NOMO-1 treated with dmso at 0.1 percent for 144 hours (cell line): ENCODE results near the gene SPOP.
A peak's percentile ranks its signal among the peaks of the same experiment; 100 is the strongest.
"Not testable (repeated sequence)": the region's sequence is repeated elsewhere in the genome, so short reads cannot be mapped to it uniquely, and the experiment has no call there.

Source experiments
- DNase-seq: peaks from one replicate; lab custom pipeline; 2025; ENCODE audit not compliant: unreplicated experiment; lab: John Stamatoyannopoulos, UW

SPOP gene

DNA sequence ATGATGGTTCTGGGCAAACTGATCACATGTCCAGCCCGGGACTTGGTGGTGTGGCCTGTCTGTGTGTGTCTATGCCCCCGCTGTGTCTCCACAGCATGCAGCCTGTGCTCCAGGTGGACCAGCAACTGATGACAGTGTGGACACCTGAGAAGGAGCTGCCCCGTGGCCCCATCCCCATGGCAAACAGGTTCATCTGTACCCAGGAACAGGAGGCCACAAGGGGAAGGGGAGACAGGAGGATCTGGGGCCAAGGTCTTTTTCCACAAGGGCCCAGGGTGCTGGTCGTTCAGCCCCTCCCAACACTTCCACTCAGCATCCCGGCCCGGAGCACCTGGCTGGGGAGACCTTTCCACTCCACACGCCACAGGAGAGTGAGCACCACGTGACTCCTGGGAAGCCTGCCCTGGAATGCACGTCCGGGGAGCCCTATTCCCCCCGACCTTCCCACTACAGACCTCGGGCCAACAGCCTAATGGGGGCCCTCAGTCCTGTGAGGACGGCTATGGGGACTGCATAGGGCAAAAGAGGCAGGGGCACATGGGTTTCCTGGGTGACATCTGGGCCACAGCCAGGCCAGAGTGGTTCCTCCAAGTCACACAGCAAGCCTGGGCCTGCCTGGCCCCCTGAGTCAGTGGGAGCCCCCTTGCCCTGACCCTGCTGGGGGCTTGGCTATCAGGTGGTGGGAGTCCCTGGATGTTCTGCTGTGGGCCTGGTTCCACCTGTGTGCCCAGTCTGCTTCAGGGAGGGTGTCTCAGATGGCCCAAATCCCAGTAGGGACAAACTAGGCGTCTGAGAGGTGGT is 123.0 kb downstream of the SPOP start:
- no peak for DNase-seq

DNA sequence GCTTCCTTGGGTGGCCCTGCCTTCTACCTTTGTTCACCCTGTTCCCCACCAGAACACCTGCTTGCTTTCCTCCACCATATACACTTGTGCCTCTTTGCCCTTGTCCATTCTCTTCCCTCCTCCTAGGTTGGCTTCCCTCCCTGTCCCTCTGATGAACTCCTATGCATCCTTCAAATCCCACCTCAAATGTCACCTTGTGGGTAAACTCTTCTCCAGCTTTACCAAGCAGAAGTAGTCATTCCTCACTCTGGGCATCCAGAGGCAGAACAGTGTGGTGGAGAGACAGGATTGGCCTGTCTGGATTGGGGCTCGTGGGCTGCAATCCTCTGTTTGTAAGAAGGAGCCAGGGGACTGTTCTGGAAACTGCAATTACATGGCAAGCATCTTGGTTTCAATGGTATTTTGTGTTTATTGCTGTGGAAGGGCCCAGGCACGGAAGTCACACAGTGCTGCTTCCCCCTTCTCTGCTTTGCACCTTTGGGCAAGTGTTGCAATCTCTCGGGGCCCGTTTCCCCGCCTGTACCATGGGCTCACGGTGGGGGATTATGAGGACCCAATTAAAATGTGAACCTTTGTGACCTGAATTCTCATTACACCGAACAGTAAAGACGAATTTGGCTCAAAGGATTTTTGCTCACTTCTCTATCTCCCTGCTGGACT is 124.1 kb downstream of the SPOP start:
- DNase-seq = peak; percentile 30

GRCh38 chr17:49552070-49552751 is 125.7 kb downstream of the SPOP start:
- no peak for DNase-seq

- no peak for DNase-seq
Measured at GRCh38 chr17:49551221-49552069, 126.5 kb downstream of the SPOP start.

DNA sequence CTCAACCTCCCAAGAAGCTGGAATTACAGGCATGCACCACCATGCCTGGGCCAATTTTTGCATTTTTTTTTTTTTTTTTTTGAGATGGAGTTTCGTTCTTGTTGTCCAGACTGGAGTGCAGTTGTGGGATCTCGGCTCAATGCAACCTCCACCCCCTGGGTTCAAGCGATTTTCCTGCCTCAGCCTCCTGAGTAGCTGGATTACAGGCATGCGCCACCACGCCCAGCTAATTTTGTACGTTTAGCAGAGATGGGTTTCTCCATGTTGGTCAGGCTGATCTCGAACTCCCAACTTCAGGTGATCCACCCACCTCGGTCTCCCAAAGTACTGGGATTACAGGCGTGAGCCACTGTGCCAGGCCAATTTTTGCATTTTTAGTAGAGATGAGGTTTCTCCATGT is 127.1 kb downstream of the SPOP start:
- DNase-seq = not testable (repeated sequence)

DNA sequence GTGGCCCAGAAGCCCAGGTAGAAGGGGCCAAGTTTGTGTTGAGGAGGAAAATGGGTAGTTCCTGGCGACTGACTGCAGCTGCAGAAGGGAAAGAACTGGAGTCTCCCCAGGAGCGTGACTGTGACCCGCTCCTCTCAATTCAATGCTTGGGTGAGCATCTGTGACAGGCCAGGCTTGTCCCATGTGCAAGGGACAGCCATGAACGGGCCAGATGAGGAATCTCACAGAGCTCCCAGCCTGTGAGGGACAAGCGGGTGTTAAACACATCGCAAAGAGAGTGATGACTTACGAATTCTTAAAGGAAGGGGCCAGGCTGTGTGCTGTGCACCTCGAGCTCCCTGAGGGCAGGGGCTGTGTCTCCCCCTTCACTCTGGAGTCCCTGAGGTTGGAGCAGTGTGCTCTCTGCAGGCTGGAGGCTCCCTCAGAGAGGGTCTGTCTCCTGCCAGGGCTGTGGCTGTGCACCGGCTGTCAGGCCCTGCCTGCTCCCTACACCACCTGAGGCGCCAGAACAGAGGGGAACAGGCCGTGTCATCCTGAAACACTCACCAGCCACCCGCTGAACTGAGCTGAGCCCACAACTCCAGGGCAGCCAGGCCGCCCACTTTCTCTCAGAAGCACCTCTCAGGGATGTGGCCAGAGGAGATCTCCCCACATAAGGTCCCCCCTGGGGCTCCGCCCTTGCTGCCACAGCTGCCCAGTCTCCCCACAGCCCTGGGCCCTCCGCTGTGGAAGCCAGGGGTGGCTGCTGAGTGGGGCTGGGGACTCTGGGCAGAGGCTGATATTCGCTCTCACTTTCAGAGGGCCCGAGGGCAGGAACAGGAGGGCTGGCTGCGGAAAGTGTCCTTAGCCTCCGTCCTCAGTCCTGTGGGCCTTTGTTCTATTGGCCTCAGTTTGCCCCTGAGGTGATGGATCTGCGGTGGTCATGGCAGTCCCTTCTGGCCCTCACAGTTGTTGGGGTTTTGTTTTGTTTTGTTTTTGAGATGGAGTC is 127.9 kb downstream of the SPOP start:
- no peak for DNase-seq

DNA sequence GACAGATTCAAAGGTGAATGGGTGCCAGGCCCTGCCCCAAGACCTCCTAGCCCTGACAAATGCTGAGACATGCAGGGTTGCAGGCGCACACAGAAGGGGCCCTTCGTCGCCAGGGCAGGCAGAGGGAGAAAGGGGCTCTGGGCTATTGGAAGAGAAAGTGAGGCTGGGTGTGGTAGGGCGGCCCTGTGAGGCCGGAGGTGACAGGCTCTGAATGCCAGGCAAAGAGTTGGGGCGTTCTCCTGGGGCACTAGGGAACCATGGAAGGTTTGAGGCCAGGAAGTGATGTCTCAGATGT is 128.6 kb downstream of the SPOP start:
- no peak for DNase-seq
